Neural progenitor cell (in vitro differentiated cells): ENCODE measurements around the gene AIF1. TPM values are rescaled to one million over a fixed set of nuclear protein-coding genes. Genes with fewer than 3 reads are reported as not detected.

Experiments used
- DNase-seq: peaks from one replicate; pipeline ENCODE4 v3.0.0-alpha.2; 2016; ENCODE audit warnings: low spot score
- H2AFZ ChIP-seq: fragments of 200-600 bp; sonication (generic); replicated peaks from 2 replicates; pipeline ENCODE4 v1.6.1; 2016; ENCODE audit warnings: antibody characterized with exemption
- H3F3A ChIP-seq: fragments of 200-600 bp; sonication (generic); 2 replicates; pipeline ENCODE4 v1.6.1; 2016; ENCODE audit warnings: antibody characterized with exemption, low read depth
- H3K27ac ChIP-seq: fragments of 200-600 bp; sonication (generic); 2 replicates; pipeline ENCODE4 v1.5.1; 2016; ENCODE audit warnings: mild to moderate bottlenecking
- H3K27me3 ChIP-seq: fragments of 200-600 bp; sonication (generic); 2 replicates; pipeline ENCODE4 v1.6.1; 2016; ENCODE audit warnings: mild to moderate bottlenecking, moderate library complexity
- H3K36me3 ChIP-seq: fragments of 200-600 bp; sonication (generic); 2 replicates; pipeline ENCODE4 v1.5.1; 2016
- H3K4me1 ChIP-seq: fragments of 200-600 bp; sonication (generic); 2 replicates; pipeline ENCODE4 v1.6.1; 2016; ENCODE audit warnings: mixed run types
- H3K4me2 ChIP-seq: fragments of 200-600 bp; sonication (generic); 2 replicates; pipeline ENCODE4 v1.6.1; 2016
- H3K4me3 ChIP-seq: fragments of 200-600 bp; sonication (generic); 2 replicates; pipeline ENCODE4 v1.5.1; 2016
- H3K79me2 ChIP-seq: fragments of 200-600 bp; sonication (generic); 2 replicates; pipeline ENCODE4 v1.6.1; 2016; ENCODE audit warnings: low read depth
- H3K9ac ChIP-seq: fragments of 200-600 bp; sonication (generic); 2 replicates; pipeline ENCODE4 v1.6.1; 2016
- H3K9me3 ChIP-seq: fragments of 200-600 bp; sonication (generic); 2 replicates; pipeline ENCODE4 v1.5.1; 2016; ENCODE audit warnings: low read depth
- H4K20me1 ChIP-seq: fragments of 200-600 bp; sonication (generic); 2 replicates; pipeline ENCODE4 v1.6.1; 2016; ENCODE audit warnings: low read depth
- H3K27ac Mint-ChIP-seq: 3 replicates; pipeline ENCODE4 v1.8.0; 2021; ENCODE audit warnings: mixed read lengths
- H3K27me3 Mint-ChIP-seq: 2 replicates; pipeline ENCODE4 v1.8.0; 2022; ENCODE audit warnings: low read depth, mild to moderate bottlenecking, inconsistent platforms, moderate library complexity, mixed read lengths; ENCODE audit not compliant: insufficient read depth
- H3K36me3 Mint-ChIP-seq: 3 replicates; pipeline ENCODE4 v1.8.0; 2021; ENCODE audit warnings: mixed read lengths
- H3K4me1 Mint-ChIP-seq: 3 replicates; pipeline ENCODE4 v1.8.0; 2021; ENCODE audit warnings: mixed read lengths
- H3K4me3 Mint-ChIP-seq: 3 replicates; pipeline ENCODE4 v1.8.0; 2021; ENCODE audit warnings: mild to moderate bottlenecking, moderate library complexity, mixed read lengths
- H3K9me3 Mint-ChIP-seq: 3 replicates; pipeline ENCODE4 v1.8.0; 2020; ENCODE audit warnings: mixed read lengths
- CTCF ChIP-seq: fragments of 200-600 bp; sonication (generic); IDR thresholded peaks from 2 replicates; pipeline ENCODE4 v1.5.1; 2017; ENCODE audit warnings: antibody characterized with exemption, mild to moderate bottlenecking
- EZH2 ChIP-seq: fragments of 200-600 bp; sonication (generic); IDR thresholded peaks from 2 replicates; pipeline ENCODE4 v1.6.1; 2017; ENCODE audit warnings: antibody characterized with exemption, mild to moderate bottlenecking, moderate library complexity
- EZH2phosphoT487 ChIP-seq: fragments of 200-600 bp; sonication (generic); IDR thresholded peaks from 2 replicates; pipeline ENCODE4 v1.6.1; 2017; ENCODE audit warnings: antibody characterized with exemption
- total RNA-seq: library from RNA; depleted of rRNA; stranded (reverse); fragments of >200 nt; gene quantifications from 2 replicates; pipeline ENCODE4 v1.2.3, GENCODE V29; 2015; ENCODE audit warnings: low replicate concordance

The AIF1 gene
- total RNA-seq, 1 donor from 2014 or later: not detected

- peaks cover 37% of the 10 kb centered on the region for H3F3A ChIP-seq
- no peaks in the 10 kb centered on the region for H3K36me3 ChIP-seq
- peak within 1 kb of the TSS; percentile 97 for H3K4me2 ChIP-seq
- H3K9ac ChIP-seq: peak within 1 kb of the TSS; percentile 80
- peaks cover 10% of the 10 kb centered on the region for H4K20me1 ChIP-seq
- Mint-ChIP-seq H3K4me3 (peak within 1 kb of the TSS; percentile 92), H3K9me3 (no peaks in the 10 kb centered on the region), H3K36me3 (peaks cover 29% of the 10 kb centered on the region), H3K4me1 (peaks cover 61% of the 10 kb centered on the region), H3K27me3 (peaks cover 6% of the 10 kb centered on the region), H3K27ac (peak within 1 kb of the TSS; percentile 88)
- peak within 1 kb of the TSS; percentile 1 for H2AFZ ChIP-seq
- peak; percentile 94 for DNase-seq
- no peaks in the 10 kb centered on the region for H3K27me3 ChIP-seq
- TF ChIP-seq EZH2 (no peak), EZH2phosphoT487 (no peak), CTCF (no peak)
- peaks cover 55% of the 10 kb centered on the region for H3K79me2 ChIP-seq
- no peaks in the 10 kb centered on the region for H3K9me3 ChIP-seq
- H3K4me3 ChIP-seq: peak within 1 kb of the TSS; percentile 73
- peak within 1 kb of the TSS; percentile 15 for H3K27ac ChIP-seq
- peaks cover 31% of the 10 kb centered on the region for H3K4me1 ChIP-seq
Observed at GRCh38 chr6:31660381-31661261, 45.6 kb downstream of the AIF1 start, which contains the start of gene C6orf47. Gene C6orf47, minus strand, starts transcription at chr6:31660778. Its CDS starts 831 bp downstream, at chr6:31659947.

DNA sequence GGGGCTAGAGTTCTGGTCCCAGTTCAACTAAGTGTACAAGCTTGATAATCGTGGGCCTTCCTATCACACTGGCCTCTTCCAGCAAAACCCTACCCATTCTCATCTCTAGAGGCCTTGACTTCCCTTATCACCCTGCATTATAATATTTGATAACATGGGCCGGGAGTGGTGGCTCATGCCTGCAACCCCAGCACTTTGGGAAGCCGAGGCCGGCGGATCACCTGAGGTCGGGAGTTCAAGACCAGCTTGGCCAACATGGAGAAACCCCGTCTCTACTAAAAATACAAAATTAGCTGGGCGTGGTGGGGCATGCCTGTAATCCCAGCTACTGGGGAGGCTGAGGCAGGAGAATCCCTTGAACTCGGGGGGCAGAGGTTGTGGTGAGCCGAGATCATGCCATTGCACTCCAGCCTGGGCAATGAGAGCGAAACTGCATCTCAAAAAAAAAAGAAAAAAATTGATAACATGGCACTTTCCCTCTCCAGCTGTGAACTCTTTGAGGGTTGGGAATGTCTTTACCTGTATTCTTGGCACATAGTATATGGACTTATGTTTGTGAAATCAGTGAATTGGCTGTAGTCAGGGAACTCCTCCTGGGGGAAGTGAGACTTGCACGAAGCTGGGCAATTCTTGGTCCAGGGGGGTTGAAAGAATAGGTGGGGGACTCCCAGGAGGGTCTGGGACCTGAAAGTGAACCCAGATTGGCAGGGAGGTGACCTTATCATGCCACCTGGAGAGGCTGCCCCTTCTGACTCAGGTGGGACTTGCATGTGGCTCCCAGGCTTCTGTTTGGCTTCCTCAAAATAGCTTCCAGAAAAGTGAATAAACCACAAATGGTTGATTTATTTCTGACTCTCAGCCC is 46.5 kb downstream of the AIF1 start:
- H3K4me1 ChIP-seq: peaks cover 31% of the 10 kb centered on the region
- H3K4me3 Mint-ChIP-seq: peak overlapping the region; percentile 92
- peaks cover 24% of the 10 kb centered on the region for H3K36me3 Mint-ChIP-seq
- peaks cover 64% of the 10 kb centered on the region for H3K4me1 Mint-ChIP-seq
- peak overlapping the region; percentile 80 for H3K27ac Mint-ChIP-seq
- peaks cover 6% of the 10 kb centered on the region for H3K27me3 Mint-ChIP-seq
- H3K4me3 ChIP-seq: peak overlapping the region; percentile 73
- DNase-seq: no peak
- H2AFZ ChIP-seq: no peak overlapping the region
- H4K20me1 ChIP-seq: peaks cover 10% of the 10 kb centered on the region
- no peak overlapping the region for H3K9ac ChIP-seq
- TF ChIP-seq EZH2phosphoT487 (no peak), CTCF (no peak), EZH2 (no peak)
- H3K9me3 Mint-ChIP-seq: no peaks in the 10 kb centered on the region
- no peaks in the 10 kb centered on the region for H3K9me3 ChIP-seq
- peaks cover 38% of the 10 kb centered on the region for H3F3A ChIP-seq
- no peak overlapping the region for H3K27ac ChIP-seq
- H3K27me3 ChIP-seq: no peaks in the 10 kb centered on the region
- H3K79me2 ChIP-seq: peaks cover 61% of the 10 kb centered on the region
- H3K4me2 ChIP-seq: peak overlapping the region; percentile 97
- H3K36me3 ChIP-seq: no peaks in the 10 kb centered on the region

- DNase-seq: no peak
- H3K9me3 Mint-ChIP-seq: no peaks in the 10 kb centered on the region
- Histone ChIP-seq H3K9ac (no peak overlapping the region), H3K79me2 (peaks cover 68% of the 10 kb centered on the region), H3F3A (peaks cover 38% of the 10 kb centered on the region), H3K27me3 (no peaks in the 10 kb centered on the region), H3K27ac (no peak overlapping the region), H3K4me2 (no peak overlapping the region), H2AFZ (no peak overlapping the region), H3K4me3 (no peak overlapping the region), H3K36me3 (no peaks in the 10 kb centered on the region), H4K20me1 (peaks cover 10% of the 10 kb centered on the region), H3K4me1 (peaks cover 31% of the 10 kb centered on the region), H3K9me3 (no peaks in the 10 kb centered on the region)
- peaks cover 24% of the 10 kb centered on the region for H3K36me3 Mint-ChIP-seq
- H3K4me1 Mint-ChIP-seq: peaks cover 68% of the 10 kb centered on the region
- peaks cover 6% of the 10 kb centered on the region for H3K27me3 Mint-ChIP-seq
- peak overlapping the region; percentile 34 for H3K27ac Mint-ChIP-seq
- TF ChIP-seq EZH2: no peak
- TF ChIP-seq CTCF: no peak
- no peak for TF ChIP-seq EZH2phosphoT487
- peak overlapping the region; percentile 59 for H3K4me3 Mint-ChIP-seq
Observed at GRCh38 chr6:31662124-31662723, 47.2 kb downstream of the AIF1 start.
